Right lobe of liver (tissue), 6 donors: ENCODE data around the gene ZMIZ1. TPM values are rescaled to one million over a fixed set of nuclear protein-coding genes. Genes with fewer than 3 reads are reported as not detected.

Experiments
- ATAC-seq, 4 donors: fragments of 200-7000 bp; cut with Tn5 transposase; one replicate each; pipeline ENCODE4 v1.9.1; 2020; ENCODE audit warnings: mild to moderate bottlenecking in 4 of 4, moderate library complexity in 4 of 4
- DNase-seq, 3 donors: peaks; one replicate each; pipeline ENCODE4 v3.0.0-alpha.2; 2020
- H3K27ac ChIP-seq, 3 donors: fragments of 200-600 bp; one replicate each; pipeline ENCODE4 v1.8.0; 2022
- H3K27me3 ChIP-seq, 2 donors: fragments of 200-600 bp; one replicate each; pipeline ENCODE4 v1.8.0; 2022
- H3K36me3 ChIP-seq, 4 donors: fragments of 200-600 bp; sonication (generic) in 1 of 4; one replicate each; pipeline versions ENCODE4 v1.5.1 to v1.8.0; 2017 to 2022; ENCODE audit warnings: control low read depth in 1 of 4
- H3K4me1 ChIP-seq, 4 donors: fragments of 200-600 bp; sonication (generic) in 1 of 4; one replicate each; pipeline versions ENCODE4 v1.5.1 to v1.8.0; 2017 to 2022; ENCODE audit warnings: control low read depth in 1 of 4
- H3K4me3 ChIP-seq, 3 donors: fragments of 200-600 bp; one replicate each; pipeline ENCODE4 v1.8.0; 2022
- H3K9me3 ChIP-seq, 4 donors: fragments of 200-600 bp; sonication (generic) in 1 of 4; one replicate each; pipeline versions ENCODE4 v1.5.1 to v1.8.0; 2017 to 2022; ENCODE audit warnings: control low read depth in 1 of 4
- POLR2A ChIP-seq: fragments of 450-650 bp; IDR thresholded peaks from one replicate; pipeline ENCODE4 v1.6.1; 2017; ENCODE audit warnings: antibody characterized with exemption, mild to moderate bottlenecking
- WGBS: methylation state at CpG from one replicate; pipeline ENCODE4 v1.1.6; 2018; ENCODE audit warnings: low coverage, low lambda C conversion rate; ENCODE audit not compliant: insufficient coverage; ENCODE audit errors: missing lambda C conversion rate; 5-methylcytosine and 5-hydroxymethylcytosine counted together
- intact Hi-C, 2 donors: fragments of 100-400 bp; cut with DNase I; formaldehyde crosslinking; loops; one replicate each; pipeline versions ENCODE4 v1.11.2 to v1.14.1; 2022
- total RNA-seq, 6 experiments: library from RNA; depleted of rRNA in 2 of 6; stranded (reverse); fragments of >200 nt in 2 of 6; fragmentation: NEBNext Ultra II Directional in 3 of 6; extraction: Animal tissue kit (Norgen Biotek cat#: 25700) in 3 of 6; gene quantifications; one replicate each; pipeline versions ENCODE4 v1.1.0 to v1.2.4, GENCODE V29; 2016 to 2023
- TF ChIP-seq, protein P1 (sequence below), 4 donors: fragments of 200-600 bp in 3 of 4; fragments of 450-650 bp in 1 of 4; IDR thresholded peaks; one replicate each; pipeline versions ENCODE4 v1.5.1 to v1.8.0; 2016 to 2022; ENCODE audit warnings: antibody characterized with exemption in 4 of 4, mild to moderate bottlenecking in 2 of 4
- donor health status: DM: no; HTN: yes; CAD: no.
- donor health status: DM: no; HTN: no; CAD: no.
- donor health status: DM: no; HTN: no; CAD: no.
- donor health status: DM: no; HTN: yes; CAD: no.
- donor health status: DM: no; HTN: yes; CAD: no.

Gene ZMIZ1
- total RNA-seq, 6 experiments from 2014 or later: 9.9 to 22.8 (median 12.3) TPM

DNA sequence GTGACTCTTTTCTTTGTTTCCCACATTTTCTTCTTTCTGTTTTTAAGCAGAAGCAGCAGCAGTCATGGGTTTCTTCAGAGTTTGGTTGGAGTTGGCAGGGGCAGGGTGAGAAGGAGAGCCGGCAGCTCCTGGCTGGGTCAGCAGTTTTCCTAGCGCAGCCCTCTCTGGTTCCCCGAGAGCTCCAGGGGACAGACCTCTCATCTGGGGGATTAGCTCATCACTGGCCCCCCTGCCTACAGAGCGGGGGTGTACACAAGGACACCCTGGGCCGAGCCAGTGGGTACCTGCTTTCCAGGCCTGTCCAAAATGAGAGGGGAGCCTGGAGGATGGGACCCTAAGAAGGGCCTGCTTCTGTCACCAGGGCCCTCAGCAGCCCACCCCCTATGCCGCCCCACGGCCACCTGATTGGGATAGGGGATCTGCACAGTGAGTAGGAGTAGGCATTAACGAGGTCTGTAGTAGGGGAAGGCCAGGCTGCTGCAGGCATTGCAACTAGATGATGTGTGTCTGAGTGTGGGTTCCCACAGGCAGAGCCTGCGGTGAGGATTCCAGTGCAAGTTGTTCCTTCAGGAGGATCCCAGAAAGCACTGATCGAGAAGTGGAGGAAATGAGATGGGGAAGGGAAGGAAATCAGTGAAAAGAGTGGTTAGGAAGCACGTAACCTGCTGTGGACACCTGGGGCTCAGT, 155.6 kb downstream of the ZMIZ1 start:
- DNase-seq (no peak), ATAC-seq (no peak)
- peaks cover 2 to 5% (median 4%) of the 10 kb centered on the region in 4 donors for H3K36me3 ChIP-seq
- WGBS: 84% methylated on average over 10 of the region's 11 CpGs
- intact Hi-C loops: no loop called here
- no peak overlapping the region for H3K4me3 ChIP-seq
- peaks cover 0 to 5% (median 0%) of the 10 kb centered on the region in 4 donors for H3K4me1 ChIP-seq
- H3K9me3 ChIP-seq: no peaks in the 10 kb centered on the region
- H3K27me3 ChIP-seq: no peaks in the 10 kb centered on the region
- no peak overlapping the region for H3K27ac ChIP-seq
- TF ChIP-seq POLR2A: no peak
- TF ChIP-seq, protein P1, sequence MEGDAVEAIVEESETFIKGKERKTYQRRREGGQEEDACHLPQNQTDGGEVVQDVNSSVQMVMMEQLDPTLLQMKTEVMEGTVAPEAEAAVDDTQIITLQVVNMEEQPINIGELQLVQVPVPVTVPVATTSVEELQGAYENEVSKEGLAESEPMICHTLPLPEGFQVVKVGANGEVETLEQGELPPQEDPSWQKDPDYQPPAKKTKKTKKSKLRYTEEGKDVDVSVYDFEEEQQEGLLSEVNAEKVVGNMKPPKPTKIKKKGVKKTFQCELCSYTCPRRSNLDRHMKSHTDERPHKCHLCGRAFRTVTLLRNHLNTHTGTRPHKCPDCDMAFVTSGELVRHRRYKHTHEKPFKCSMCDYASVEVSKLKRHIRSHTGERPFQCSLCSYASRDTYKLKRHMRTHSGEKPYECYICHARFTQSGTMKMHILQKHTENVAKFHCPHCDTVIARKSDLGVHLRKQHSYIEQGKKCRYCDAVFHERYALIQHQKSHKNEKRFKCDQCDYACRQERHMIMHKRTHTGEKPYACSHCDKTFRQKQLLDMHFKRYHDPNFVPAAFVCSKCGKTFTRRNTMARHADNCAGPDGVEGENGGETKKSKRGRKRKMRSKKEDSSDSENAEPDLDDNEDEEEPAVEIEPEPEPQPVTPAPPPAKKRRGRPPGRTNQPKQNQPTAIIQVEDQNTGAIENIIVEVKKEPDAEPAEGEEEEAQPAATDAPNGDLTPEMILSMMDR (IDR thresholded peaks at IDR 0.05): no peak

DNA sequence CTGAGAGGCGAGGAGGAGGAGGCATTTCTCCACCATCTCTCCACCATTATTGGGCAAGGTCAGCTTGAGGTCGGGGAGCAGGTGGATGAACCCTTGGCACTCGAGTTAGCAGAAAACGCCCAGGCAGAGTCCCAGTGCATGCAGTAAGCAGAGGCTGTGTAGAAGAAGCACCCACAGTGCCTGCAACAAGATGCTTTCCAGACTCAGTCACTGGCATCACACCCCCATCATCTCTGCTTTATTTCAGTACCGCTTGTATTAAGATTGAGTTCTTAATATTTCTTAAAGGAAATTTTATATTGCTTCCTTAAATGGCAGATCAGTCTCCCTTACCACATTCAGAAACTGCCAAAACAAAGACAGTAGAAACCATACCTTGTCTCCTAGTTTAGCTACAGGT, 156.2 kb downstream of the ZMIZ1 start:
- intact Hi-C loops: no loop called here
- H3K4me3 ChIP-seq: no peak overlapping the region
- H3K4me1 ChIP-seq: peaks cover 0 to 5% (median 0%) of the 10 kb centered on the region in 4 donors
- ATAC-seq (no peak), DNase-seq (no peak)
- TF ChIP-seq, protein P1 (IDR thresholded peaks at IDR 0.05): no peak
- TF ChIP-seq POLR2A: no peak
- H3K27me3 ChIP-seq: no peaks in the 10 kb centered on the region
- WGBS: 100% methylated on average over 1 of the region's 5 CpGs
- no peak overlapping the region for H3K27ac ChIP-seq
- no peaks in the 10 kb centered on the region for H3K9me3 ChIP-seq
- H3K36me3 ChIP-seq: peaks cover 2 to 5% (median 4%) of the 10 kb centered on the region in 4 donors

DNA sequence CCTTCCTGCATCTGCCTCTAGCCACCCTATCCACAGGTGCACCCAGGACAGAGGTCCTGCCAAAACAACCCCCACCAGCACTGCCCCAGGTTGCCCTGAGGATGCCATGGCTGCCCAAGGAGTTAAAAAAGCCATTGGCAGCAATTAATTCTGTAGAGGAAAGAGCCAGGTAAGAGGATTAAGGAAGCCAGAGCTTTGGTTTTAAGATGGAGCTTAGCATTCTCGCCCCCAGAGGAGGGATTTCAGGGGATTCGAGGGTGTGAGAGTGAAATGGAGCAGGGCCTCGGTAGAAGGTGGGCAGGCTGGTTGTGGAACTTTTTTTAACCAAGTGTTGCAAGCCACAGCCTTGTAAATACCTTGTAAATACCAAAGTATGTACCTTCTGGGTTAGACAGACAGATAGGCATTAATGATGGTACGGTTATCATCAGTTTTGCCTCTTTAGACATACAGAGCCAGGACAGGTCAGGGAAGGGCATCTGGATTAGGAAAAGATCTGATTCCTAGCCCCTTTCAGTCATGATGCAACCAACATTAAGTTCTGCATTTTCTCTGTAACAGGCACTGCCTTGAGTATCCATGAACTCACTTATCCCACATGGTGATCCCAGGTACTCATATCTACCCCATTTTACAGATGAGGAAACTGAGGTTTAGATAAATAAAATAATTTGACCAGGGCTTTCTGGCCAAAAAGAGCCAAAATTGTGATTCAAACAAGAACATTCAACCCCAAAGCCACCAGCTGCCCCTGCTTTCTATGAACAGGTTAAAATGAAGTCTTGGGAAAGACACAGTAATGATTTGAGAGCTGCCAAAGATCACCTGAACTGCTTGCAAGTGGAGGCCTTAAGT, 157.9 kb downstream of the ZMIZ1 start:
- peaks cover 2 to 5% (median 4%) of the 10 kb centered on the region in 4 donors for H3K36me3 ChIP-seq
- DNase-seq: no peak
- H3K27me3 ChIP-seq: no peaks in the 10 kb centered on the region
- TF ChIP-seq POLR2A: no peak
- TF ChIP-seq, protein P1 (IDR thresholded peaks at IDR 0.05): no peak
- intact Hi-C loops: no loop called here
- no peaks in the 10 kb centered on the region for H3K9me3 ChIP-seq
- H3K4me1 ChIP-seq: peaks cover 0 to 5% (median 0%) of the 10 kb centered on the region in 4 donors
- 75% methylated on average over 4 of the region's 4 CpGs for WGBS
- no peak for ATAC-seq
- H3K4me3 ChIP-seq: no peak overlapping the region
- H3K27ac ChIP-seq: no peak overlapping the region

DNA sequence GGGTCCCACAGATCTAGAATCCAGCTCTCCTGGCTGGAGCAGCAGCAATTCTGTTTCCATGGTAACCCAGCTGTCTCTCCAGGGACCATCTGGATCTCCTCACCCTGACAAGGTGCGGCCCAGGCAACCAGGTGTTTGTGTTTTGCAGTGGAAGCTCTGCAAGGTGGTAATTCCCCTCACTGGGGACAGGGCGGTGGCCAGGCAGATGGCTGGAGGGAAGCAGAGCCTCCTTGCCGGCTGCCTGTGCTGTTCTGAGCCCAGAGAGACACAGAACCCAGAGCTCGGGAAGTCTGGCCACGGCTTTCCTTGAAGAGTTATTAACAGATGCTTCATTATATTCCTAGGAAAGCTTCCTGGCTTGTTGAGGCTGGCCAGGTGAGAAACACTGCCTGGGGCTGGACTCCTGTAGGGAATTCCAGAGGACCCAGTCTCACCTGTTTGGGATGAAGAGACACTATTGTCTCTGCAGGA, 160.3 kb downstream of the ZMIZ1 start:
- Histone ChIP-seq H3K9me3 (no peaks in the 10 kb centered on the region), H3K27ac (no peak overlapping the region)
- no peak for ATAC-seq

More for the DNA sequence above, 160.3 kb downstream of the ZMIZ1 start:
- Histone ChIP-seq H3K27me3 (no peaks in the 10 kb centered on the region), H3K4me3 (no peak overlapping the region), H3K36me3 (peaks cover 2 to 5% (median 4%) of the 10 kb centered on the region in 4 donors), H3K4me1 (no peaks in the 10 kb centered on the region)
- 85% methylated on average over 2 of the region's 5 CpGs for WGBS
- intact Hi-C loops: no loop called here
- no peak for TF ChIP-seq POLR2A
- TF ChIP-seq, protein P1 (IDR thresholded peaks at IDR 0.05): no peak
- no peak for DNase-seq
